K562 (cell line): ENCODE measurements around the gene BAD. TPM values are rescaled to one million over a fixed set of nuclear protein-coding genes. Genes with fewer than 3 reads are reported as not detected.

Source experiments
- ATAC-seq: fragments of 200-7000 bp; cut with Tn5 transposase; 3 replicates; pipeline ENCODE4 v1.9.1; 2020; ENCODE audit warnings: moderate library complexity
- BruUV-seq: library from RNA; stranded (reverse); fragments of 400-500 nt; replicated peaks from 2 replicates; lab custom pipeline; 2021; lab: Mats Ljungman, UMichigan
- CTCF ChIA-PET: fragments of 300-600 bp; formaldehyde crosslinking; extraction: SDS; loops from one replicate; lab custom pipeline; 2021; ENCODE audit warnings: low intra/inter-chr PET ratio; lab: Yijun Ruan, JAX
- POLR2A ChIA-PET: fragments of 300-600, 350-650 bp; sonication (Branson Sonifier 250); formaldehyde crosslinking; extraction: SDS; loops from one replicate; lab custom pipeline; 2021; ENCODE audit warnings: antibody characterized with exemption, inconsistent platforms; lab: Yijun Ruan, JAX
- DNase-seq, 4 experiments: peaks; one replicate each; pipeline versions ENCODE4 v3.0.0 to v3.0.0-alpha.2; 2011 to 2018; ENCODE audit warnings: low spot score in 3 of 4, mixed read lengths in 3 of 4; ENCODE audit errors: extremely low read depth in 1 of 4
- FAIRE-seq: peaks from 2 replicates; lab custom pipeline; 2011; peaks lifted over from hg19 to GRCh38; lab: Jason Lieb, UNC
- H2AFZ ChIP-seq: 2 replicates; pipeline ENCODE4 v1.6.0; 2011; ENCODE audit warnings: low read depth, low read length, control low read depth, inconsistent platforms
- H3K27ac ChIP-seq: fragments of 200-600 bp; 3 replicates; pipeline ENCODE4 v1.8.0; 2011; ENCODE audit warnings: low read depth, mild to moderate bottlenecking, control low read depth, inconsistent platforms, low read length, moderate library complexity, mixed read lengths; ENCODE audit errors: extremely low read depth
- H3K27me3 ChIP-seq, 2 experiments: fragments of 300-600 bp in 1 of 2; 2 replicates in 1 of 2; 3 replicates in 1 of 2; pipeline versions ENCODE4 v1.6.0 to v1.8.0; 2011; ENCODE audit warnings: inconsistent platforms in 2 of 2, low read length in 2 of 2, mild to moderate bottlenecking in 1 of 2, mixed read lengths in 1 of 2, moderate library complexity in 1 of 2; ENCODE audit not compliant: control insufficient read depth in 2 of 2, insufficient read depth in 2 of 2
- H3K36me3 ChIP-seq: fragments of 300-600 bp; 3 replicates; pipeline ENCODE4 v1.8.0; 2011; ENCODE audit warnings: mild to moderate bottlenecking, low read length, inconsistent platforms; ENCODE audit not compliant: control insufficient read depth, insufficient read depth
- H3K4me1 ChIP-seq, 2 experiments: fragments of 200-600 bp in 1 of 2; replicated peaks in 1 of 2; 2 replicates in 1 of 2; 3 replicates in 1 of 2; pipeline versions ENCODE4 v1.5.1 to v1.8.0; 2011; ENCODE audit warnings: inconsistent platforms in 2 of 2, low read length in 2 of 2, mild to moderate bottlenecking in 1 of 2, mixed read lengths in 1 of 2, moderate library complexity in 1 of 2; ENCODE audit not compliant: control insufficient read depth in 2 of 2, insufficient read depth in 2 of 2
- H3K4me2 ChIP-seq: 2 replicates; pipeline ENCODE4 v1.6.1; 2011; ENCODE audit warnings: low read length, control low read depth, inconsistent platforms, mixed read lengths; ENCODE audit not compliant: insufficient read depth
- H3K4me3 ChIP-seq: fragments of 200-600 bp; sonication (generic), shearing (Covaris generic); 2 replicates; pipeline ENCODE4 v1.5.1; 2016; ENCODE audit warnings: control low read depth, inconsistent platforms
- H3K79me2 ChIP-seq: fragments of 200-600 bp; 3 replicates; pipeline ENCODE4 v1.8.0; 2011; ENCODE audit warnings: low read length, inconsistent platforms; ENCODE audit not compliant: control insufficient read depth, insufficient read depth
- H3K9ac ChIP-seq, 2 experiments: 2 replicates each; pipeline versions ENCODE4 v1.6.0 to v1.6.1; 2011; ENCODE audit warnings: low read depth in 2 of 2, low read length in 2 of 2, control low read depth in 1 of 2, inconsistent platforms in 1 of 2, mild to moderate bottlenecking in 1 of 2, mixed read lengths in 1 of 2; ENCODE audit not compliant: insufficient read depth in 1 of 2
- H3K9me1 ChIP-seq: one replicate; pipeline ENCODE4 v1.6.0; 2011; ENCODE audit warnings: inconsistent platforms, mild to moderate bottlenecking, low read length, moderate library complexity; ENCODE audit not compliant: control insufficient read depth, insufficient read depth
- H3K9me3 ChIP-seq: replicated peaks from 2 replicates; pipeline ENCODE4 v1.5.1; 2011; ENCODE audit warnings: low read depth, low read length, inconsistent platforms; ENCODE audit not compliant: control insufficient read depth, insufficient read depth
- H4K20me1 ChIP-seq: replicated peaks from 2 replicates; pipeline ENCODE4 v1.6.1; 2011; ENCODE audit warnings: low read length, inconsistent platforms, mixed read lengths; ENCODE audit not compliant: control insufficient read depth, insufficient read depth
- CCNT2 ChIP-seq: IDR thresholded peaks from 2 replicates; pipeline ENCODE4 v1.6.1; 2011; ENCODE audit warnings: borderline replicate concordance, low read depth, mild to moderate bottlenecking, moderate library complexity, mixed read lengths, low read length; ENCODE audit not compliant: insufficient read length; ENCODE audit errors: extremely low read depth
- EHMT2 ChIP-seq: fragments of 450-650 bp; IDR thresholded peaks from 2 replicates; pipeline ENCODE4 v1.6.1; 2018; ENCODE audit warnings: antibody characterized with exemption
- HDAC8 ChIP-seq: fragments of 450-650 bp; IDR thresholded peaks from 2 replicates; pipeline ENCODE4 v1.6.1; 2016; ENCODE audit warnings: mild to moderate bottlenecking, missing genetic modification characterization, moderate library complexity, missing compliant biosample characterization
- MECOM ChIP-seq: fragments of 250-450 bp; sonication (Bioruptor Pico); IDR thresholded peaks from 2 replicates; pipeline ENCODE4 v1.8.0; 2022; ENCODE audit warnings: inconsistent platforms
- MEF2D ChIP-seq: conservative IDR thresholded peaks from 2 replicates; pipeline ENCODE4 v1.6.1; 2016; ENCODE audit warnings: low read depth, missing genetic modification characterization, missing compliant biosample characterization
- NFIX ChIP-seq: fragments of 250-450 bp; sonication (Bioruptor Pico); IDR thresholded peaks from 2 replicates; pipeline ENCODE4 v1.4.0; 2020; ENCODE audit warnings: low read depth, mild to moderate bottlenecking, moderate library complexity
- POLR2AphosphoS5 ChIP-seq: IDR thresholded peaks from 2 replicates; pipeline ENCODE4 v1.6.1; 2011; ENCODE audit warnings: mild to moderate bottlenecking, low read depth, low read length, moderate library complexity; ENCODE audit not compliant: control insufficient read depth, insufficient read depth
- PRMT5 ChIP-seq: sonication (generic); formaldehyde crosslinking; IDR thresholded peaks from 2 replicates; pipeline ENCODE4 v1.5.0; 2020; ENCODE audit warnings: missing genetic modification reagents
- RBM22 ChIP-seq: fragments of 200-400 bp; formaldehyde crosslinking; IDR thresholded peaks from 2 replicates; pipeline ENCODE4 v1.6.1; 2018; ENCODE audit warnings: low read length, low read depth; ENCODE audit not compliant: poor library complexity, severe bottlenecking
- XRCC3 ChIP-seq: fragments of 450-650 bp; IDR thresholded peaks from 2 replicates; pipeline ENCODE4 v1.6.1; 2017; ENCODE audit warnings: mild to moderate bottlenecking, moderate library complexity
- ZBTB8A ChIP-seq: fragments of 450-650 bp; IDR thresholded peaks from 2 replicates; pipeline ENCODE4 v1.6.1; 2018; ENCODE audit warnings: mild to moderate bottlenecking, moderate library complexity; ENCODE audit not compliant: partially characterized antibody
- ZFP30 ChIP-seq: fragments of 250-450 bp; sonication (Bioruptor Pico); IDR thresholded peaks from 2 replicates; pipeline ENCODE4 v1.8.0; 2022; ENCODE audit warnings: moderate library complexity, mild to moderate bottlenecking, inconsistent platforms, borderline replicate concordance
- WGBS: fragments of 100-300 bp; shearing (Covaris generic); methylation state at CpG from one replicate; pipeline ENCODE4 v1.1.6; 2016; ENCODE audit warnings: low coverage, mixed read lengths; ENCODE audit not compliant: insufficient coverage; ENCODE audit errors: missing lambda C conversion rate; 5-methylcytosine and 5-hydroxymethylcytosine counted together
- in situ Hi-C: fragments of 300-500 bp; cut with MboI; formaldehyde crosslinking; loops from 4 replicates; pipeline ENCODE4 v1.15.0; 2018; ENCODE audit warnings: inconsistent platforms, mixed read lengths
- intact Hi-C: fragments of 100-400 bp; cut with micrococcal nuclease; formaldehyde crosslinking; loops from 2 replicates; pipeline ENCODE4 v1.14.2; 2022
- polyA plus RNA-seq, 8 experiments: library from polyadenylated mRNA; depleted of rRNA in 4 of 8; stranded (reverse) in 5 of 8; unstranded in 3 of 8; fragments of >200 nt; fragmentation: Nextera tagmentation in 2 of 8; fragmentation: Illumina TruSeq in 1 of 8; extraction: Ambion mirVana in 2 of 8; extraction: Trizol in 1 of 8; gene quantifications; 2 replicates each; pipeline versions ENCODE4 v1.2.1 to v1.2.3, GENCODE V29; 2011 to 2014; ENCODE audit warnings: inconsistent platforms in 1 of 8, missing spikeins in 1 of 8
- total RNA-seq, 7 experiments: library from RNA; depleted of rRNA in 6 of 7; stranded (reverse); fragments of >200 nt in 6 of 7; fragmentation: Illumina TruSeq in 2 of 7; extraction: Trizol in 2 of 7; gene quantifications; 2 replicates each; pipeline versions ENCODE4 v1.2.1 to v1.2.3, GENCODE V29; 2011 to 2021; ENCODE audit warnings: low replicate concordance in 1 of 7
- TF ChIP-seq, protein P1 (sequence below): fragments of 250-450 bp; sonication (Bioruptor Pico); IDR thresholded peaks from 2 replicates; pipeline ENCODE4 v1.5.0; 2020; ENCODE audit warnings: mild to moderate bottlenecking, borderline replicate concordance
- TF ChIP-seq, protein P2 (sequence below): fragments of 250-450 bp; sonication (Bioruptor Pico); IDR thresholded peaks from 2 replicates; pipeline ENCODE4 v1.5.0; 2022; ENCODE audit warnings: mild to moderate bottlenecking

Gene BAD
- total and polyA plus RNA-seq, 9 of the 15 experiments (the other 6 are each of a cell fraction or from before 2014, with no cell fraction given) = 0.61 to 45.6 (median 11.8) TPM

DNA sequence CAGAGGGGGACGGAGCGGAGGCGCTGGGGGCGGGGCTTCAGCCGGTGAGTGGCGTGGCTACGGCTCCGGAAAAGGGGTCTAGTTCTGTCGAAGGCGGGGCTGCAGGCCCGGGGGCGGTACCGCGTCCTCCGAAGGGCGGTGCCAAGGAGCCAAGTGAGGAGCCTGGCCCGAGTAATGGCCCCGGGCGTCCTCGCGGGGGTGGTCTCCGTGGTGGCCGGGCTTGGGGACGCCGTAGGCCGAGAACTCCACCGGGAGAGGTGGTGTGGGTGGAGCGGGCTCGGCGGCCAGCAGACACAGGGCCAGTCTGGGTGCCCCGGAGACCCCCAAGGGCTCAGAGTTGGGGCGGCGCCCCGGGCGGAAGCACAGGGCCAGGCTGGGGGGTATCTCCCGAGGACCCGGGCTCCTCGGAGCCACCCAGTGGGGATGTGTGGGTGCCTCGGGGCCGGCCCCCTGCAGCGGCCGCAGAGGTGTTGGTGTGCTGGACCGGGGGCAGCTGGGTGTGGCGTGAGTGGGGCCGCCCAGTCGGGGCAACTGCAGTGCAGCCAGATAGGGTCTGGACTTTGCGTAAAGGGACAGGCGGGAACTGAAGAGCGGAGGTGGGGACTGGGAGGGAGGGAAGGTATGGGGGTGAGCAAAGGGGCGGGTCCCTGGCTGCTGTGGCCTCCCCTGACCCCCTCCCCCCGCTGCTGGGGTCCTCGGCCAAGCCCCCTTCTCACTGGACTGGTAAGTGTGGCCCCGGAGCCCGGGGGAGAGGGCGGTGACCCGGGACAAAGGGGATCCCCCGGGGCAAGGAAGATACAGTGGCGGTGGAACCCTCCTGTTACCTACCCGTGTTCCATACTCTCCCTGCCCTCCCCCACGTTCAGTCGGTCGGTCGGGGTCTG, 42.7 kb downstream of the BAD start:
- Histone ChIP-seq H3K4me3 (peak overlapping the region; percentile 99), H3K4me1 (peaks cover 26 to 71% of the 10 kb centered on the region in 2 experiments), H3K9ac (peak overlapping the region; percentile 91 to 97), H3K9me1 (no peaks in the 10 kb centered on the region), H3K79me2 (peaks cover 60% of the 10 kb centered on the region), H3K27ac (peak overlapping the region; percentile 95), H3K9me3 (no peaks in the 10 kb centered on the region), H3K27me3 (no peaks in the 10 kb centered on the region), H3K4me2 (peak overlapping the region; percentile 92), H4K20me1 (0 out of 2 replicates have a peak, but pooled peaks cover 3% of the 10 kb centered on the region), H3K36me3 (peaks cover 70% of the 10 kb centered on the region), H2AFZ (peak overlapping the region; percentile 33; the same call in 1 of the 2 replicates)
- in situ Hi-C loops = no loop called here
- intact Hi-C loops = loop anchor here (10.0 kb wide), 1 partner anchor 63 kb away; the partner anchor contains the start of genes CATSPERZ and ESRRA
- POLR2A ChIA-PET = interaction anchor here (0.5 to 1.7 kb wide), 18 partner anchors 8 to 701 kb away, joined by 3 to 8 read pairs (median 4); partner anchors contain the start of genes ESRRA and FERMT3
- FAIRE-seq (peak; percentile 80), DNase-seq (peak; percentile 61 to 99 (median 70)), ATAC-seq (peak; percentile 69)
- under 1% methylated on average over 30 of the region's 63 CpGs for WGBS
- CTCF ChIA-PET = no interaction called here
- BruUV-seq = TSS peak; percentile 71
- TF ChIP-seq EHMT2 = no peak
- no peak for TF ChIP-seq XRCC3
- TF ChIP-seq NFIX (CRISPR knock-in tag) = no peak
- TF ChIP-seq RBM22 = peak; percentile 82
- TF ChIP-seq, protein P1, sequence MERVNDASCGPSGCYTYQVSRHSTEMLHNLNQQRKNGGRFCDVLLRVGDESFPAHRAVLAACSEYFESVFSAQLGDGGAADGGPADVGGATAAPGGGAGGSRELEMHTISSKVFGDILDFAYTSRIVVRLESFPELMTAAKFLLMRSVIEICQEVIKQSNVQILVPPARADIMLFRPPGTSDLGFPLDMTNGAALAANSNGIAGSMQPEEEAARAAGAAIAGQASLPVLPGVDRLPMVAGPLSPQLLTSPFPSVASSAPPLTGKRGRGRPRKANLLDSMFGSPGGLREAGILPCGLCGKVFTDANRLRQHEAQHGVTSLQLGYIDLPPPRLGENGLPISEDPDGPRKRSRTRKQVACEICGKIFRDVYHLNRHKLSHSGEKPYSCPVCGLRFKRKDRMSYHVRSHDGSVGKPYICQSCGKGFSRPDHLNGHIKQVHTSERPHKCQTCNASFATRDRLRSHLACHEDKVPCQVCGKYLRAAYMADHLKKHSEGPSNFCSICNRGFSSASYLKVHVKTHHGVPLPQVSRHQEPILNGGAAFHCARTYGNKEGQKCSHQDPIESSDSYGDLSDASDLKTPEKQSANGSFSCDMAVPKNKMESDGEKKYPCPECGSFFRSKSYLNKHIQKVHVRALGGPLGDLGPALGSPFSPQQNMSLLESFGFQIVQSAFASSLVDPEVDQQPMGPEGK = no peak
- TF ChIP-seq, protein P2, sequence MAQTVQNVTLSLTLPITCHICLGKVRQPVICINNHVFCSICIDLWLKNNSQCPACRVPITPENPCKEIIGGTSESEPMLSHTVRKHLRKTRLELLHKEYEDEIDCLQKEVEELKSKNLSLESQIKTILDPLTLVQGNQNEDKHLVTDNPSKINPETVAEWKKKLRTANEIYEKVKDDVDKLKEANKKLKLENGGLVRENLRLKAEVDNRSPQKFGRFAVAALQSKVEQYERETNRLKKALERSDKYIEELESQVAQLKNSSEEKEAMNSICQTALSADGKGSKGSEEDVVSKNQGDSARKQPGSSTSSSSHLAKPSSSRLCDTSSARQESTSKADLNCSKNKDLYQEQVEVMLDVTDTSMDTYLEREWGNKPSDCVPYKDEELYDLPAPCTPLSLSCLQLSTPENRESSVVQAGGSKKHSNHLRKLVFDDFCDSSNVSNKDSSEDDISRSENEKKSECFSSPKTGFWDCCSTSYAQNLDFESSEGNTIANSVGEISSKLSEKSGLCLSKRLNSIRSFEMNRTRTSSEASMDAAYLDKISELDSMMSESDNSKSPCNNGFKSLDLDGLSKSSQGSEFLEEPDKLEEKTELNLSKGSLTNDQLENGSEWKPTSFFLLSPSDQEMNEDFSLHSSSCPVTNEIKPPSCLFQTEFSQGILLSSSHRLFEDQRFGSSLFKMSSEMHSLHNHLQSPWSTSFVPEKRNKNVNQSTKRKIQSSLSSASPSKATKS = no peak
- TF ChIP-seq PRMT5 (CRISPR knock-in tag) = no peak
- peak; percentile 14 for TF ChIP-seq CCNT2
- TF ChIP-seq MECOM (CRISPR knock-in tag) = no peak
- no peak for TF ChIP-seq ZBTB8A
- TF ChIP-seq HDAC8 (tag) = no peak
- TF ChIP-seq MEF2D (tag) = no peak
- no peak for TF ChIP-seq ZFP30 (CRISPR knock-in tag)
- peak; percentile 69 for TF ChIP-seq POLR2AphosphoS5
